Spleen (tissue), 7 donors: Measurements from ENCODE around the gene NOD1.

Experiments used
- POLR2A ChIP-seq, 3 donors: fragments of 450-650 bp; IDR thresholded peaks; one replicate each; pipeline ENCODE4 v1.5.1; 2017; ENCODE audit warnings: antibody characterized with exemption in 3 of 3, mild to moderate bottlenecking in 1 of 3
- POLR2AphosphoS5 ChIP-seq, 3 donors: sonication (generic); formaldehyde crosslinking; IDR thresholded peaks; one replicate each; pipeline ENCODE4 v1.5.1; 2017; ENCODE audit warnings: antibody characterized with exemption in 3 of 3
- TF ChIP-seq, protein P1 (sequence below), 11 experiments: fragments of 200-600 bp in 7 of 11; fragments of 450-650 bp in 4 of 11; sonication (generic) in 4 of 11; IDR thresholded peaks in 8 of 11; conservative IDR thresholded peaks in 3 of 11; 1 replicate in 7 of 11; 2 replicates in 4 of 11; pipeline versions ENCODE4 v1.4.0 to v1.8.0; 2016 to 2021; ENCODE audit warnings: antibody characterized with exemption in 11 of 11, inconsistent platforms in 4 of 11, mild to moderate bottlenecking in 1 of 11
- donor health status: DM: no; HTN: no; CAD: no; lungs with moderate emphysema.
- donor health status: DM: no; HTN: no; CAD: no.
- donor health status: DM: no; HTN: no; CAD: no.

DNA sequence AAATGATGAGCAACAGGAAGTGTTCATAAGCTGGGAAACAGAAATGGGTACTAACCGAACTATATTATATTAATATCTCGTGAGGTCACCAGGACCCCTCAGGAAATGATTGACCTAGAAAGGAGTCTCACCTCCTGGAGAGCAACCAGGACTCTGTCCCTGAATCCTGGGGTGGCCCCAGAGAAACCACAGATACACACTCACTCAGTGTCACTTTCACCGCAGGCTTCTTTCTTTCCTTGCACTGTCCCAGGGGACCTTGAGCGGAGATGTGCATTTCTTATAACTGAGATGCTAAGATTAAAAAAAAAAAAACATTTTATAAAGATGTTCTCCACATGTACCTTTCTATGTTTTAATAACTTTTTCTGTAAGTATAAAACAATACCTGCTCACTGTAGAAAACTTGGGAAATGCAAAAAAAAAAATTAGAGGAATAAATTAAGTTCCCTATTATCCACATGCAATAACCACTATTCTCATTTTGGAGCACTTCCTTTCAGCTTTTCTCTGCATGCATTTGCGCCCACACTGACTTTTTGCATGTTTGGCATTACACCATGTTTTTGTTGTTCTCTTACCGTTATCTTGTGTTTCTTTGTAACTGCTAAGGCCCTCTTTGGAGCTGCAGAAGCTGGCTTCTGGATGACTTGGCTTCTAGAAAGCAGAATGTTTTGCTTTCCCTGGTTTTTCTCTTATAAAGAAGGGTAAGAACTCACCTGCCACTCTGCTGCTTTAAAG is 15.0 kb downstream of the NOD1 start:
- TF ChIP-seq, protein P1, sequence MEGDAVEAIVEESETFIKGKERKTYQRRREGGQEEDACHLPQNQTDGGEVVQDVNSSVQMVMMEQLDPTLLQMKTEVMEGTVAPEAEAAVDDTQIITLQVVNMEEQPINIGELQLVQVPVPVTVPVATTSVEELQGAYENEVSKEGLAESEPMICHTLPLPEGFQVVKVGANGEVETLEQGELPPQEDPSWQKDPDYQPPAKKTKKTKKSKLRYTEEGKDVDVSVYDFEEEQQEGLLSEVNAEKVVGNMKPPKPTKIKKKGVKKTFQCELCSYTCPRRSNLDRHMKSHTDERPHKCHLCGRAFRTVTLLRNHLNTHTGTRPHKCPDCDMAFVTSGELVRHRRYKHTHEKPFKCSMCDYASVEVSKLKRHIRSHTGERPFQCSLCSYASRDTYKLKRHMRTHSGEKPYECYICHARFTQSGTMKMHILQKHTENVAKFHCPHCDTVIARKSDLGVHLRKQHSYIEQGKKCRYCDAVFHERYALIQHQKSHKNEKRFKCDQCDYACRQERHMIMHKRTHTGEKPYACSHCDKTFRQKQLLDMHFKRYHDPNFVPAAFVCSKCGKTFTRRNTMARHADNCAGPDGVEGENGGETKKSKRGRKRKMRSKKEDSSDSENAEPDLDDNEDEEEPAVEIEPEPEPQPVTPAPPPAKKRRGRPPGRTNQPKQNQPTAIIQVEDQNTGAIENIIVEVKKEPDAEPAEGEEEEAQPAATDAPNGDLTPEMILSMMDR (IDR thresholded peaks at IDR 0.05 in 8 of 11, conservative IDR thresholded peaks at IDR 0.05 in 3 of 11), result no peak
- TF ChIP-seq POLR2AphosphoS5 (IDR thresholded peaks at IDR 0.05), result no peak
- TF ChIP-seq POLR2A (IDR thresholded peaks at IDR 0.05), result no peak
